Mononuclear cell (primary cell): ENCODE measurements around the gene XBP1. TPM values are rescaled to one million over a fixed set of nuclear protein-coding genes. Genes with fewer than 3 reads are reported as not detected.
"Not testable (repeated sequence)": the region's sequence is repeated elsewhere in the genome, so short reads cannot be mapped to it uniquely, and the experiment has no call there.

ENCODE experiments used
- H3K27me3 ChIP-seq: 2 replicates; pipeline ENCODE4 v1.6.0; 2011; ENCODE audit warnings: low read length, control low read depth; ENCODE audit not compliant: insufficient read depth
- H3K4me1 ChIP-seq: 2 replicates; pipeline ENCODE4 v1.5.1; 2011; ENCODE audit warnings: mild to moderate bottlenecking, low read length, control low read depth; ENCODE audit not compliant: insufficient read depth
- H3K4me3 ChIP-seq: 2 replicates; pipeline ENCODE4 v1.5.1; 2011; ENCODE audit warnings: mild to moderate bottlenecking, low read length, moderate library complexity
- H3K9me3 ChIP-seq: 2 replicates; pipeline ENCODE4 v1.5.1; 2011; ENCODE audit warnings: low read depth, mild to moderate bottlenecking, control low read depth, low read length
- total RNA-seq: library from RNA; depleted of rRNA; stranded (reverse); fragments of >200 nt; gene quantifications from one replicate; pipeline ENCODE4 v1.2.3, GENCODE V29; 2012

Gene XBP1
- total RNA-seq, 1 donor = 221 TPM

DNA sequence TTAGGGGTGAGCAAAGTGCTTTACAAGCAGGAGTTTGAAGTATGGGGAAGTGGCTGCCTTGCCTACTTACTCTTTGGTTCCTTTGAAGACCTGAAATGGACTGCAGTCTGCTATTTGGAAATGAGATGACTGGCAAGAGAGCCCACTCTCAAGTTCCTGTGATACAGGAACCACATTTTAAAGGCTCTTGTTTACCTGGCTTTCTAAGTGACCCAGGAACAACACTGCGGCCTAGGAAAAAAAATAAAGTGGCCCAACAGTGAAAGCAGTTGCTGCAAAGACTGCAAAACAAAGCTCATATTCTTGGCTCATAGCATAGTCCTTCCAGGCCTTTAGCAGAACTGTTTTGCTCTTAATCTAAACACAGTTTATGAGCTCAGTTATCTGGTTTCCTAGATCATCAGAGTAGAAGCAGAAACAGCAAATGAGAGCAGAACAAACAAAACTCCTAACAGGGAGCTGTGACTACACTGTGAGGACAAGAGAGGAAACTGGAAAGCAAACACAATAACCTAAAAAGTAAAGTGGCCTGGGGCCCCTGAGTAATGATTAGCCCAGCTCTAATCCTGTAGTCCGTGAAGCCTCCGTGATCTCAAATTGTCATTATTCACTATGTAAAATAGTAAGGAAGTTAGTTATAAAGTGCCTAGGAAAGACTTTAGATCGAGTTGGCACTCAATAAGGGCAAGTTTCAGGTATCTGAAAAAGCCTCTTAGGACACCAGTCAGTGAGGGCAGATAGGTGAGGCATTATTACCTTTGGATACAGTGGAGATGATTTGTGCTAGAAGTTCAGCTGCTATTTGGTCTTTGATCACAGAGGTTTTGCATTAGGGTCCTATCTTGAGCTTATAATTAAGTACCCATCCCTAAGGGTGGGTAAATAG is 16.3 kb downstream of the XBP1 start:
- Histone ChIP-seq H3K9me3 (no peaks in the 10 kb centered on the region), H3K4me3 (no peak overlapping the region), H3K27me3 (no peaks in the 10 kb centered on the region), H3K4me1 (no peaks in the 10 kb centered on the region)

DNA sequence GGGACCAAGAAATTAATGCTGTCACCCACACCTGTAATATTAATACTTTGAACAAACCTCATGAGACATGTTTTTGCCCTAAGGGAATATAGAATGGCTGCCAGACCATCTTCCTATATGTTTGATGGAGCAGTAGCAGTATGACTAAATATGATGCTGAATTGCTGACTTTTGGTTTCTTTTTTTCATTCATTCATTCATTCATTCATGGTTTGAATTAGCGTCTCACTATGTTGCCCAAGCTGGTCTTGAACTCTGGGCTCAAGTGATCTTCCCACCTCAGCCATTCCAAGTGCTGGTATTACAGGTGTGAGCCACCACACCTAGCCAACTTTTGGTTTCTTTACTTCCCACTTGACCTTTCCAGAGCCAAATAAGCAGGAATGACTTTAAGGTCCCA is 20.1 kb downstream of the XBP1 start:
- Histone ChIP-seq H3K4me1 (no peaks in the 10 kb centered on the region), H3K9me3 (no peaks in the 10 kb centered on the region), H3K27me3 (no peaks in the 10 kb centered on the region), H3K4me3 (no peak overlapping the region)

DNA sequence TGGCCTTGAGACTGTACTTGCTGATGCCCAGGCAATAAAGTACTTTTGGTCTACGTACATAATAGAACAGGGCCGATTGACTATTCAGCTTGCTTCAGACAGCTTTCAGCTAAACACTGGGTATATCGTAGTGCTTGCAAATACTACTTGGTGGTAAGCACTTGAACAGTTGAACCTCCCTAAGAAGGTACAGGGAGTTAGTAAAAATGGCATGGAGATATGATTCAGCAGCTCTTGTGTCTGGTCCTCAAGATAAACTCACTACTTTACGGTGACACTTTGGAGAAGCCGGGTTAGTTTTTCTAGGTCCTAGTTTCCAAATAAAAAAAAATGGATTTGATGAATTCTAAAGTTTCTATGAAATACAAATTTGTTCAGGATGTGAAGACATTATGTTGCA is 20.5 kb downstream of the XBP1 start:
- H3K27me3 ChIP-seq = no peaks in the 10 kb centered on the region
- peaks cover 3% of the 10 kb centered on the region for H3K4me1 ChIP-seq
- no peaks in the 10 kb centered on the region for H3K9me3 ChIP-seq
- H3K4me3 ChIP-seq = no peak overlapping the region

DNA sequence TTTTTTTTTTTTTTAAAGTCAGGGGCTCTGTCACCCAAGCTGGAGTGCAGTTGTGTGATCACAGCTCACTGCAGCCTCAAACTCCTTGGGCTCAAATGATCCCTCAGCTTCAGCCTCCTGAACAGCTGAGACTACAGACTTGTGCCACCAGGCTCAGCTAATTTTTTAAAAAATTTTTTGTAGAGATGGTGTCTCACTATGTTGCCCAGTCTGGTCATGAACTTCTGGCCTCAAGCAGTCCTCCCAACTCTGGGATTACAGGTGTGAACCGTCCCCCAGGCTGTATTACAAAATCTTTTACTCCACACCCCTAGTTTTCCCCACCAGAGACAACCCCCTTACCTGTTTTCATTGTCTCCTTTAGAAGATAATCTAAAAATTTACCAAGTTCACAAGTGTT is 26.0 kb downstream of the XBP1 start:
- Histone ChIP-seq H3K4me3 (no peak overlapping the region), H3K4me1 (peaks cover 19% of the 10 kb centered on the region), H3K9me3 (no peaks in the 10 kb centered on the region), H3K27me3 (no peaks in the 10 kb centered on the region)

DNA sequence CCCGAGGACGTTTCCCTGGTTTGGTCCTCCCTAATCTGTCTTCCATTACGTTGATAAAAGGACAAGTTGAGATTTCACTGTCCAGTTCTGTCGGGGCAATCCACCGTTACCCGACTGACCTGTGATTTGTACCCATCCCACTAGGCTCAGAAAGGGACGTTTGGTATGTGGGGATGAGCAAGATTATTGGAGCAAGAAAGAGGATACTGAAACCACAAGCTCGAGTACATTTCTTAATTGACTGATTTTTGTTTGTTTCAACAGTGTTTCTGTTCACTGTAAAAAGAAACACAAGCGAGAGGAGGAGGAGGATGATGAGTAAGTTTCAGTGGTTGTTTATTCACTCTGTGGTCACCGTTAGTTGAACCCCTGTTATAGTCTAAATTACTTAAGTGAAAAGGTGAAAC is 26.9 kb downstream of the XBP1 start:
- H3K4me3 ChIP-seq = peak overlapping the region; percentile 91
- peaks cover 19% of the 10 kb centered on the region for H3K4me1 ChIP-seq
- H3K27me3 ChIP-seq = no peaks in the 10 kb centered on the region
- H3K9me3 ChIP-seq = no peaks in the 10 kb centered on the region

DNA sequence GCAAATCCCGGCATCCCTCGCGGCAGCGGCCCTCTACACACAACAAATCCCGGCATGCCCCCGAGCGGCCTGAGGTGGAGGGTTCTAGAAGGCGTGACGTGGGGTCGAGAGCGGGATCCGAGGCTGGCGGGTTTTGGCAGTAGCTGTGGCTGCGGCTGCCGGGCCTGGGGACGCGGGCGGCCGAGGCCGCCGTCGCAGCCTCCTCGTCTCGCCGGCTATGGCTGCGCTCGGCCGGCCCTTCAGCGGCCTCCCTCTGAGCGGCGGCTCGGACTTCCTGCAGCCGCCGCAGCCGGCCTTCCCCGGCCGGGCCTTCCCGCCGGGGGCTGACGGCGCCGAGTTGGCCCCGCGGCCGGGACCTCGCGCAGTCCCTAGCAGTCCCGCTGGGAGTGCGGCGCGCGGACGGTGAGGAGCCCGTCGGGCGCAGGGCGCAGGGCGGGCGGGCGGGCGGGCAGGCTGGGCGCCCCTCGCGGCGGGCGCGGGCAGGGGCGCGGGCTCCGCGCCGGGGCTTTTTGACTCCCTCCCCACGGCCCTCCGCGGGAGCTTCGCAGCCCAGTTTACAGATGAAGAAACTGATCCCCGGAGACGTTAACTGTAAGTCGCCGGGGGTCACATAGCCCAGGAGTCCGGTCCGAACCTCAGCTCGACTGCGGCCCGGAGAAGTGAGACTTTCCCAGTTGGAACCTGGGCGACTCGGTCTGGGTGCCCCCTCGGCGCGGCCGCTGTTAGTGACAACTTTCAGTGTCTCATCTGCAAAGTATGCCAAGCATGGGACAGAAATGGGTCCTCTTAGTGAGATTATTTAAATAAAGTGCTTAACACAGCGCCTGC is 27.5 kb downstream of the XBP1 start, which contains the start of gene CCDC117:
Gene CCDC117, plus strand, starts transcription at position 63 of the 828 bp plus-strand sequence. Its CDS starts 155 bp downstream, at position 218.
- H3K4me1 ChIP-seq = peaks cover 19% of the 10 kb centered on the region
- no peaks in the 10 kb centered on the region for H3K9me3 ChIP-seq
- H3K4me3 ChIP-seq = peak within 1 kb of the TSS; percentile 91
- no peaks in the 10 kb centered on the region for H3K27me3 ChIP-seq

DNA sequence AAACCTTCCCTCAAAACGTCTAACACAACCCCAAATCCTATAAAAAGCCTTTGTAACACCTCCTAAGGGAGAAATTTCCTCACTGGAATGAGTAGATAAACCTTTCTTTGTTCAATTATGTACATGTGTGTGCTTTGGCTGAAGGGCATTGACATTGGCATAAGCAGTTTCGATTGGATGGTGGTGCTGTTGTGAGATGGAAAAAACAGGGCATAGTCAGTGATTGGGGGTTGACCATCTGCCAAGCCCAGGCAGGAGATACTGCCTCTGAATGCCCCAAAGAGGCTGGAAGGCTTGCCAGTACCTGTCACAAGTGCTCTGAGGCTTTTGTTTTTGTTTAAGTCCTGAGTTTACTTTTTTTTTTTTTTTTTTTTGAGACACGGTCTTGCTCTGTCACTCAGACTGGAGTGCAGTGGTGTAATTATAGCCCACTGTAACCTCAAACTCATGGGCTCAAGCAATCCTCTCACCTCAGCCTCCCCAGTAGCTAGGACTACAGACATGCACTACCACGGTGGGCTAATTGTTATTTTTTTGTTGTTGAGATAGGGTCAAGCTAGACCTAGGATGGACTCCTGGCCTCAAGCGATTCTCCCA is 29.1 kb downstream of the XBP1 start:
- Histone ChIP-seq H3K4me1 (peaks cover 19% of the 10 kb centered on the region), H3K27me3 (no peaks in the 10 kb centered on the region), H3K4me3 (no peak overlapping the region), H3K9me3 (no peaks in the 10 kb centered on the region)

DNA sequence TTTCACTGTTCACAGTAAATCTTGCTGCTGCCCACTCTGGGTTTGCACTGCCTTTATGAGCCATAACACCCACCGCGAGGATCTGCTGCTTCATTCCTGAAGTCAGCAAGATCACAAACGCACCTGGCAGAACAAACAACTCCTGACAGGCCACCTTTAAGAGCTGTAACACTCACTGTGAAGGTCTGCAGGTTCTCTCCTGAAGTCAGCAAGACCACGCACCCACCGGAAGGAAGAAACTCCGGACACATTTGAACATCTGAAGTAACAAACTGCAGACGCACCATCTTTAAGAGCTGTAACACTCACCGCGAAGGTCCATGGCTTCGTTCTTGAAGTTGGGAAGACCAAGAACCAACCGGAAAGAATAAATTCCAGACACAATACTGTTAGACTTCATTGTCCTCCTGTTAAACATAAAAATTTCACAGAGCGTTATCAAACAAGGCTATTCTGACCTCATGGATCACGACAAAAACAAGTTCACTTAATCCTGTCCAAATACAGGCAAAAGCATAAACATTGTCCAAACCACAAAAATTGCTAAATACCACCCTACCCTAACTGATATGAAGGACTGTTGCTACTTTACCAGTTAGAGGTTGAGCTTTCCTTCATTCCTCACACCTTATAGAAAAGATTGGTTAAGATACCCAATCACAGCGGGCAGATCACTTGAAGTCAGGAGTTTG is 30.8 kb downstream of the XBP1 start:
- peaks cover 13% of the 10 kb centered on the region for H3K4me1 ChIP-seq
- H3K4me3 ChIP-seq = no peak overlapping the region
- no peaks in the 10 kb centered on the region for H3K9me3 ChIP-seq
- H3K27me3 ChIP-seq = no peaks in the 10 kb centered on the region

DNA sequence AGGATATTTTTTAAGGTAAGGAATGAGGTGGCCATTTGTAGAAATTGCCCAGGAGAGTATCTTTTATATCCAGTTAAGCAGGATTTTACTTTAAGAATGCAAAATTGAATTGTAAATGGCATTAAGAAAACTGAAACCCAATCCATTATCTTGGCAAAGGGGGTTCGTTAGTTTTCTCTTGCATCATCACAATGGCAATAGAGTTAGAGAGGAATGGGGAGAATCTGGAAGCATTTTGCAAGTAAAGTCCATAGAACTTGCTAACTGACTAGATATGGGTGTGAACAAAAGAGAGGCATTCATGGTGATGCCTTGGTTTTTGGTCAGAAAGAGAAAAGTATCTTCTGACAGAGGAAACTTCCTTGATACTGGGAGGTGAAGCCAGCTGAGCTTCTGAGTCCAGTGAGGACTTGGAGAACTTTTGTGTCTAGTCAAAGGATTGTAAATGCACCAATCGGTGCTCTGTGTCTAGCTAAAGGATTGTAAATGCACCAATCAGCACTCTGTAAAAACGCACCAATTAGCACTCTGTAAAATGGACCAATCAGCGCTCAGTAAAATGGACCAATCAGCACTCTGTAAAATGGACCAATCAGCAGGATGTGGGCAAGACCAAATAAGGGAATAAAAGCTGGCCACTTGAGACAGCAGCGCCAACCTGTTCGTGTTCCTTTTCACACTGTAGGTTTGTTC is 31.5 kb downstream of the XBP1 start:
- no peak overlapping the region for H3K4me3 ChIP-seq
- no peaks in the 10 kb centered on the region for H3K9me3 ChIP-seq
- H3K27me3 ChIP-seq = no peaks in the 10 kb centered on the region
- peaks cover 6% of the 10 kb centered on the region for H3K4me1 ChIP-seq

DNA sequence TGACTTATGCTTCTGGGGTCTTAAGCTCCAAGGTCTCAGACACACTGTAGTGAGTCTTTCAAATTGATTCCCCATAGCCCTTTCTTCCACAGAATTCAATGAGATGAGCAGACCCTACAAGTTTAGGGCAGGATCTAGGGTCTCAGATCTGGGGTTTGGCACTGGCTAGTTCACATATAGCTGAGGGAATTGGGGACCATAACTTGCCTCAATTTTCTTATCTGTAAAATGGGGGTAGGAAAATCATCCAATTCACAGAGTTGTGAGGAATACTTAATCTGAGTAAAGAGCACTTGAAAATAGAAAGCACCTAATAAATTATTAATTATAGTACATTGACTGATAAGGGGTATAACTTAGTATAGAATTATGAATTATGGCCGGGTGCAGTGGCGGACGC is 33.7 kb downstream of the XBP1 start:
- Histone ChIP-seq H3K4me1 (no peaks in the 10 kb centered on the region), H3K27me3 (no peaks in the 10 kb centered on the region), H3K4me3 (no peak overlapping the region)

DNA sequence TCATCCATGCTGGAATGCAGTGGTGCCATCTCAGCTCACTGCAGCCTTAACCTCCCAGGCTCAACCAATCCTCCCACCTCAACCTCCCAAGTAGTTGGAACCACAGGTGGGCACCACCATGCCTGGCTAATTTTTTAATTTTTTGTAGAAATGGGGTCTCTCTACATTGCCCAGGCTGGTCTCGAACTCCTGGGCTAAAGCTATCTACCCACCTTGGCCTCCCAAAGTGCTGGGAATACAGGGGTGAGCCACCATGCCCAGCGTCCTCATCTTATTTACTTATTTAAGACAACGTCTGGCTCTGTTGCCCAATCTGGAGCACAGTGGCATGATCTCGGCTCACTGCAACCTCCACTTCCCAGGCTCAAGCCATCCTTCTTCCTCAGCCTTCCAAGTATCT is 38.4 kb downstream of the XBP1 start:
- H3K4me3 ChIP-seq, H3K9me3 ChIP-seq, H3K27me3 ChIP-seq: not testable (repeated sequence)
- peaks cover 17% of the 10 kb centered on the region for H3K4me1 ChIP-seq

More for the DNA sequence above, 33.7 kb downstream of the XBP1 start:
- no peaks in the 10 kb centered on the region for H3K9me3 ChIP-seq

DNA sequence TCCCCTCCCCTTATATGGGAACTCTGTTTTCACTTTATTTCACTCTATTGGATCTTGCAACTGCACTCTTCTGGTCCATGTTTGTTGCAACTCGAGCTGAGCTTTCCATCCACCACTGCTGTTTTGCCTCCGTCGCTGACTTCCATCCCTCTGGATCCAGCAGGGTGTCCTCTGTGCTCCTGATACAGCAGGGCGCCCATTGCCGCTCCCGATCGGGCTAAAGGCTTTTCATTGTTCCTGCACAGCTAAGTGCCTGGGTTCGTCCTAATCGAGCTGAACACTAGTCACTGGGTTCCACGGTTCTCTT is 39.0 kb downstream of the XBP1 start:
- peaks cover 17% of the 10 kb centered on the region for H3K4me1 ChIP-seq
- H3K27me3 ChIP-seq = no peaks in the 10 kb centered on the region
- H3K4me3 ChIP-seq = no peak overlapping the region
- no peaks in the 10 kb centered on the region for H3K9me3 ChIP-seq

DNA sequence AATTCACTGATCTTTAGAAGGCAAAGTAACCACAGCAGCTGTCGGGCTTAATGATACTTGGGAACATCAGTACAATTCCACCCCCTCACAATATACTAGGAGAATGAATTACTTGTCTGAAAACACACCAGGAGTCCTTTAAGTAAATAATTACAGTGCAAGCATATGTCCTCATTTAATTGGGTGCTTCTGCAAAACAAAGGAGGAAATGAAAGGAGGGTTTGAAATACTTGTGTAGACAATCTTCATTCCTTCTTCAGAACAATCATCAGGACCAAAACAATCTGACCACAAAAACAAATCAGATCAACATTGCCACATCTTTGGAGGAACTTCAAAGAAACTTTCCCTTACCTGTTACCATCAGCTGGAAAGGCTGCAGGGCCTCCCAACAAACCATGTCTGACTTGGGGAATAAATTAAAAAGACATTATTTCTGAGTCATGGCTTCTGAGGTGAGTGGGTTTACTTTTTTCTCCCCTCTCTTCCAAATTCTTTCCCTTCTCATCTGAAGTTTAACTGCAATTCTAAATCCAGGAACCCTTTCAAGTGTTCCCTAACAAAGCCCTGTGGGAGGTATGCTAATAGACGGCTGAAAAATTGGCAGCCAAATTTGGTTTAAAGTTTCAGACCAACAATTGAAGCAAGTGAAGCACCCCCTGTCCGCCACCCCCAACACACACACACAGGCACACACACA is 40.4 kb downstream of the XBP1 start:
- peaks cover 17% of the 10 kb centered on the region for H3K4me1 ChIP-seq
- no peaks in the 10 kb centered on the region for H3K27me3 ChIP-seq
- H3K9me3 ChIP-seq = no peaks in the 10 kb centered on the region
- no peak overlapping the region for H3K4me3 ChIP-seq

DNA sequence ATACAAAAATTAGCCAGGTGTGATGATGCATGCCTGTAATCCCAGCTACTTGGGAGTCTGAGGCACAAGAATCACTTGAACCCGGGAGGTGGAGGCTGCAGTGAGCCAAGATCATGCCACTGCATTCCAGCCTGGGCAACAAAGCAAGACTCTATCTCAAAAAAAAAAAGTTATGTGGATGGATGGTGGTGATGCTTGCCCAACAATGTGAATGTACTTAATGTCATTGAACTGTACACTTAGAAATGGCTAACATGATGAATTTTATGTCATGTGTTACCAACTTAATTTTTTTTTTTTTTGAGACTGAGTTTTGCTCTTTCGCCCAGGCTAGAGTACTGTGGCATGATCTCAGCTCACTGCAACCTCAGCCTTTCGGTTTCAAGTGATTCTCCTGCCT is 45.9 kb downstream of the XBP1 start:
- H3K4me3 ChIP-seq, H3K27me3 ChIP-seq, H3K9me3 ChIP-seq, H3K4me1 ChIP-seq: not testable (repeated sequence)
